HepG2 (cell line): ENCODE measurements around the gene TLE7. TPM values are rescaled to one million over a fixed set of nuclear protein-coding genes. Genes with fewer than 3 reads are reported as not detected.

Source experiments
- FOXP1 ChIP-seq, 2 experiments: fragments of 450-650 bp in 1 of 2; IDR thresholded peaks; 2 replicates each; pipeline ENCODE4 v1.6.1; 2017 to 2018; ENCODE audit warnings: antibody characterized with exemption in 1 of 2
- RELA ChIP-seq: sonication (generic); formaldehyde crosslinking; IDR thresholded peaks from 2 replicates; pipeline ENCODE4 v1.4.0; 2020; ENCODE audit warnings: missing genetic modification reagents
- SMC3 ChIP-seq: IDR thresholded peaks from 2 replicates; pipeline ENCODE4 v1.6.1; 2011; ENCODE audit warnings: low read length, improper control_type of control experiment
- SOX13 ChIP-seq, 3 experiments: fragments of 450-650 bp in 1 of 3; sonication (generic) in 1 of 3; formaldehyde crosslinking in 1 of 3; IDR thresholded peaks in 2 of 3; conservative IDR thresholded peaks in 1 of 3; 2 replicates each; pipeline versions ENCODE4 v1.5.0 to v1.6.1; 2016 to 2020; ENCODE audit warnings: antibody characterized with exemption in 1 of 3, mild to moderate bottlenecking in 1 of 3, missing compliant biosample characterization in 1 of 3, missing genetic modification reagents in 1 of 3, moderate library complexity in 1 of 3
- TCF12 ChIP-seq, 2 experiments: fragments of 450-650 bp in 1 of 2; sonication (generic) in 1 of 2; formaldehyde crosslinking in 1 of 2; IDR thresholded peaks; 2 replicates each; pipeline versions ENCODE4 v1.6.1 to v1.8.0; 2017 to 2022; ENCODE audit warnings: antibody characterized with exemption in 1 of 2, mild to moderate bottlenecking in 1 of 2, missing genetic modification reagents in 1 of 2, moderate library complexity in 1 of 2
- TEAD2 ChIP-seq: sonication (generic); formaldehyde crosslinking; IDR thresholded peaks from 2 replicates; pipeline ENCODE4 v1.9.0; 2021; ENCODE audit warnings: missing genetic modification reagents
- ZNF253 ChIP-seq: sonication (generic); formaldehyde crosslinking; IDR thresholded peaks from 2 replicates; pipeline ENCODE4 v1.8.0; 2022; ENCODE audit warnings: mild to moderate bottlenecking, missing genetic modification reagents, borderline replicate concordance
- ZNF331 ChIP-seq: sonication (generic); formaldehyde crosslinking; IDR thresholded peaks from 2 replicates; pipeline ENCODE4 v1.4.0; 2020; ENCODE audit warnings: missing genetic modification reagents
- ZNF670 ChIP-seq: sonication (generic); formaldehyde crosslinking; IDR thresholded peaks from 2 replicates; pipeline ENCODE4 v1.8.0; 2022; ENCODE audit warnings: mild to moderate bottlenecking, missing genetic modification reagents, borderline replicate concordance
- ZNF816 ChIP-seq: sonication (generic); formaldehyde crosslinking; IDR thresholded peaks from 2 replicates; pipeline ENCODE4 v1.8.0; 2022; ENCODE audit warnings: missing genetic modification reagents, mild to moderate bottlenecking, borderline replicate concordance
- polyA plus RNA-seq, 8 experiments: library from polyadenylated mRNA; depleted of rRNA in 3 of 8; stranded (reverse) in 7 of 8; unstranded in 1 of 8; fragments of >200 nt; fragmentation: Illumina TruSeq in 4 of 8; extraction: Trizol in 4 of 8; gene quantifications; 2 replicates each; pipeline versions ENCODE4 v1.2.1 to v1.2.3, GENCODE V29; 2011 to 2016; ENCODE audit warnings: low read depth in 4 of 8, missing spikeins in 1 of 8, mixed read lengths in 1 of 8; ENCODE audit not compliant: insufficient read depth in 1 of 8
- total RNA-seq, 5 experiments: library from RNA; depleted of rRNA; stranded (reverse); fragments of >200 nt; fragmentation: Illumina TruSeq; extraction: Trizol; gene quantifications; 2 replicates each; pipeline ENCODE4 v1.2.3, GENCODE V29; 2016; ENCODE audit warnings: low read depth in 1 of 5
- TF ChIP-seq, protein P1 (sequence below), 2 experiments: IDR thresholded peaks; 2 replicates each; pipeline ENCODE4 v1.6.1; 2011 to 2012; ENCODE audit warnings: low read length in 2 of 2, borderline replicate concordance in 1 of 2, low read depth in 1 of 2, mild to moderate bottlenecking in 1 of 2, moderate library complexity in 1 of 2
- TF ChIP-seq, protein P2 (sequence below): sonication (generic); formaldehyde crosslinking; IDR thresholded peaks from 2 replicates; pipeline ENCODE4 v1.5.0; 2020; ENCODE audit warnings: mild to moderate bottlenecking, missing genetic modification reagents, borderline replicate concordance
- TF ChIP-seq, protein P3 (sequence below): sonication (generic); formaldehyde crosslinking; IDR thresholded peaks from 2 replicates; pipeline ENCODE4 v1.5.0; 2020; ENCODE audit warnings: missing genetic modification reagents, mild to moderate bottlenecking, borderline replicate concordance
- TF ChIP-seq, protein P4 (sequence below): sonication (generic); formaldehyde crosslinking; IDR thresholded peaks from 2 replicates; pipeline ENCODE4 v1.4.0; 2020; ENCODE audit warnings: missing genetic modification reagents, borderline replicate concordance

Gene TLE7
- total and polyA plus RNA-seq, 2 of the 13 experiments (the other 11 are each of a cell fraction or from before 2014, with no cell fraction given): not detected

DNA sequence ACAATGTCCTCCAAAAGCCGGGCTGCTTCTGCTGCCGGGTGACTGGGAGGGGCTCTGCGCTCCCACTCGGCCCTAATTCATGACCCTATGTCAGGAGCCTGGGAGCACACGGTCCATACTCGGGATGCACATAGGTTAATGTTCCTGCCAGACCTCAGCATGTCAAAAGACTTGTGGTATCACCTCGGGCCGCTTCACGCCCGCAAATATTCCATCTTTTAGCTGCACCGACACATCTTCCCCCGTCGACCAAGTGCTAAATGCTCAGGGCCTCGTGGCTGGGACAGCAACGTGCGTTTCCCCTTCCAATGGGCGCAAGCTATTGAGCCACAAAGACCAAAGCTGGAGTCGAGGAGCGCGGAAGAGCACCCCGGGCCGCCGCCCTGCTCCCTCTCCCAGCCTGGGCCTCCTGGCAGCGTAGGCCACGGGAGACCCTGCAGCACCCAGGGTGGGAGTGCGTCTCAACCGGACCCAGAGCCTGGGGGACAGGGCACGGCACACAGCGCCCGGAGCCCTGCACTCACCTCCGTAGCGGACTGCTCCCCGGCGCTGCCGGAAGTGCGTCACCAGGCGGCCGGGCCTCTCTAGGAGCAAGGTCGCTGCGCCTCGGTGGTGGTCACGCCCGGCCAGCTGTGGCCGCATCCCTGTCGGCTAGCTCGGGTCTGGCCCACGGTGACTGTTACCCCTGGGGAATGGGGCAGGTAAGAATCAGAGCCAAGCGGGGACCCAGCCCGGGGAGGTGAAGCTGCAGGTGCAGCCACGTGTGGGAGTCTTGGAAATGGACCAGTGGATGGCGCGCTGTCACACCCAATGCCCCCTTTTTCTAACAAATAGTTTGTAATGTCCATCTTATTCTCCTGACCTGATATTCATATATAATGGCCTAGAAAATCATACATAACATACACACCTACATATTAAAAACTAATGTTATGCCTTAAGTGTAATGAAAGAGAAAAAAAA is 20.1 kb upstream of the TLE7 start, which contains the start of gene ZNF23 (continued):
- TF ChIP-seq SOX13 (IDR thresholded peaks at IDR 0.05) (peak; percentile 30; the same call in 1 of the 2 replicates), SOX13 (CRISPR knock-in tag; conservative IDR thresholded peaks at IDR 0.05 in 1 of 2, IDR thresholded peaks at IDR 0.05 in 1 of 2) (peak in 1 of 2 experiments; percentile 62; a peak in 2 of 4 replicates), ZNF670 (peak; percentile 93; the same call in 1 of the 2 replicates), FOXP1 (IDR thresholded peaks at IDR 0.05) (no peak), FOXP1 (CRISPR knock-in tag; IDR thresholded peaks at IDR 0.05) (no peak; the same call in 1 of the 2 replicates), ZNF331 (CRISPR knock-in tag) (peak; percentile 93), RELA (CRISPR knock-in tag) (peak; percentile 93), ZNF253 (CRISPR knock-in tag) (0 out of 2 replicates have a peak, but pooled peaks have one; percentile 73), TCF12 (IDR thresholded peaks at IDR 0.05) (no peak), TCF12 (CRISPR knock-in tag; IDR thresholded peaks at IDR 0.05) (no peak; the same call in 1 of the 2 replicates), TEAD2 (no peak), SMC3 (no peak), ZNF816 (CRISPR knock-in tag) (no peak)
- TF ChIP-seq, protein P1, sequence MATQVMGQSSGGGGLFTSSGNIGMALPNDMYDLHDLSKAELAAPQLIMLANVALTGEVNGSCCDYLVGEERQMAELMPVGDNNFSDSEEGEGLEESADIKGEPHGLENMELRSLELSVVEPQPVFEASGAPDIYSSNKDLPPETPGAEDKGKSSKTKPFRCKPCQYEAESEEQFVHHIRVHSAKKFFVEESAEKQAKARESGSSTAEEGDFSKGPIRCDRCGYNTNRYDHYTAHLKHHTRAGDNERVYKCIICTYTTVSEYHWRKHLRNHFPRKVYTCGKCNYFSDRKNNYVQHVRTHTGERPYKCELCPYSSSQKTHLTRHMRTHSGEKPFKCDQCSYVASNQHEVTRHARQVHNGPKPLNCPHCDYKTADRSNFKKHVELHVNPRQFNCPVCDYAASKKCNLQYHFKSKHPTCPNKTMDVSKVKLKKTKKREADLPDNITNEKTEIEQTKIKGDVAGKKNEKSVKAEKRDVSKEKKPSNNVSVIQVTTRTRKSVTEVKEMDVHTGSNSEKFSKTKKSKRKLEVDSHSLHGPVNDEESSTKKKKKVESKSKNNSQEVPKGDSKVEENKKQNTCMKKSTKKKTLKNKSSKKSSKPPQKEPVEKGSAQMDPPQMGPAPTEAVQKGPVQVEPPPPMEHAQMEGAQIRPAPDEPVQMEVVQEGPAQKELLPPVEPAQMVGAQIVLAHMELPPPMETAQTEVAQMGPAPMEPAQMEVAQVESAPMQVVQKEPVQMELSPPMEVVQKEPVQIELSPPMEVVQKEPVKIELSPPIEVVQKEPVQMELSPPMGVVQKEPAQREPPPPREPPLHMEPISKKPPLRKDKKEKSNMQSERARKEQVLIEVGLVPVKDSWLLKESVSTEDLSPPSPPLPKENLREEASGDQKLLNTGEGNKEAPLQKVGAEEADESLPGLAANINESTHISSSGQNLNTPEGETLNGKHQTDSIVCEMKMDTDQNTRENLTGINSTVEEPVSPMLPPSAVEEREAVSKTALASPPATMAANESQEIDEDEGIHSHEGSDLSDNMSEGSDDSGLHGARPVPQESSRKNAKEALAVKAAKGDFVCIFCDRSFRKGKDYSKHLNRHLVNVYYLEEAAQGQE (IDR thresholded peaks at IDR 0.05; ENCODE audit: borderline replicate concordance in 1 of 2, low read depth in 1 of 2, low read length in 2 of 2): peak in 1 of 2 experiments; percentile 77; a peak in 3 of 4 replicates
- TF ChIP-seq, protein P2, sequence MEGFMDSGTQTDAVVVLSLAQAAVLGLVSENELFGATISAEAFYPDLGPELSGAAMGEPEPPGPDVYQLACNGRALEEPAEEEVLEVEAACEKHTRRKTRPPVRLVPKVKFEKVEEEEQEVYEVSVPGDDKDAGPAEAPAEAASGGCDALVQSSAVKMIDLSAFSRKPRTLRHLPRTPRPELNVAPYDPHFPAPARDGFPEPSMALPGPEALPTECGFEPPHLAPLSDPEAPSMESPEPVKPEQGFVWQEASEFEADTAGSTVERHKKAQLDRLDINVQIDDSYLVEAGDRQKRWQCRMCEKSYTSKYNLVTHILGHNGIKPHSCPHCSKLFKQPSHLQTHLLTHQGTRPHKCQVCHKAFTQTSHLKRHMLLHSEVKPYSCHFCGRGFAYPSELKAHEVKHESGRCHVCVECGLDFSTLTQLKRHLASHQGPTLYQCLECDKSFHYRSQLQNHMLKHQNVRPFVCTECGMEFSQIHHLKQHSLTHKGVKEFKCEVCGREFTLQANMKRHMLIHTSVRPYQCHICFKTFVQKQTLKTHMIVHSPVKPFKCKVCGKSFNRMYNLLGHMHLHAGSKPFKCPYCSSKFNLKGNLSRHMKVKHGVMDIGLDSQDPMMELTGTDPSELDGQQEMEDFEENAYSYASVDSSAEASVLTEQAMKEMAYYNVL: peak; percentile 91
- TF ChIP-seq, protein P3, sequence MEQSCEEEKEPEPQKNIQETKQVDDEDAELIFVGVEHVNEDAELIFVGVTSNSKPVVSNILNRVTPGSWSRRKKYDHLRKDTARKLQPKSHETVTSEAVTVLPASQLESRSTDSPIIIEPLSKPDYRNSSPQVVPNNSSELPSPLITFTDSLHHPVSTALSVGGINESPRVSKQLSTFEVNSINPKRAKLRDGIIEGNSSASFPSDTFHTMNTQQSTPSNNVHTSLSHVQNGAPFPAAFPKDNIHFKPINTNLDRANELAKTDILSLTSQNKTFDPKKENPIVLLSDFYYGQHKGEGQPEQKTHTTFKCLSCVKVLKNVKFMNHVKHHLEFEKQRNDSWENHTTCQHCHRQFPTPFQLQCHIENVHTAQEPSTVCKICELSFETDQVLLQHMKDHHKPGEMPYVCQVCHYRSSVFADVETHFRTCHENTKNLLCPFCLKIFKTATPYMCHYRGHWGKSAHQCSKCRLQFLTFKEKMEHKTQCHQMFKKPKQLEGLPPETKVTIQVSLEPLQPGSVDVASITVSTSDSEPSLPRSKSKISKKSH: peak; percentile 97
- TF ChIP-seq, protein P4, sequence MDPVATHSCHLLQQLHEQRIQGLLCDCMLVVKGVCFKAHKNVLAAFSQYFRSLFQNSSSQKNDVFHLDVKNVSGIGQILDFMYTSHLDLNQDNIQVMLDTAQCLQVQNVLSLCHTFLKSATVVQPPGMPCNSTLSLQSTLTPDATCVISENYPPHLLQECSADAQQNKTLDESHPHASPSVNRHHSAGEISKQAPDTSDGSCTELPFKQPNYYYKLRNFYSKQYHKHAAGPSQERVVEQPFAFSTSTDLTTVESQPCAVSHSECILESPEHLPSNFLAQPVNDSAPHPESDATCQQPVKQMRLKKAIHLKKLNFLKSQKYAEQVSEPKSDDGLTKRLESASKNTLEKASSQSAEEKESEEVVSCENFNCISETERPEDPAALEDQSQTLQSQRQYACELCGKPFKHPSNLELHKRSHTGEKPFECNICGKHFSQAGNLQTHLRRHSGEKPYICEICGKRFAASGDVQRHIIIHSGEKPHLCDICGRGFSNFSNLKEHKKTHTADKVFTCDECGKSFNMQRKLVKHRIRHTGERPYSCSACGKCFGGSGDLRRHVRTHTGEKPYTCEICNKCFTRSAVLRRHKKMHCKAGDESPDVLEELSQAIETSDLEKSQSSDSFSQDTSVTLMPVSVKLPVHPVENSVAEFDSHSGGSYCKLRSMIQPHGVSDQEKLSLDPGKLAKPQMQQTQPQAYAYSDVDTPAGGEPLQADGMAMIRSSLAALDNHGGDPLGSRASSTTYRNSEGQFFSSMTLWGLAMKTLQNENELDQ (CRISPR knock-in tag): no peak
